ENCODE results near the gene RLF.

The RLF gene

DNA sequence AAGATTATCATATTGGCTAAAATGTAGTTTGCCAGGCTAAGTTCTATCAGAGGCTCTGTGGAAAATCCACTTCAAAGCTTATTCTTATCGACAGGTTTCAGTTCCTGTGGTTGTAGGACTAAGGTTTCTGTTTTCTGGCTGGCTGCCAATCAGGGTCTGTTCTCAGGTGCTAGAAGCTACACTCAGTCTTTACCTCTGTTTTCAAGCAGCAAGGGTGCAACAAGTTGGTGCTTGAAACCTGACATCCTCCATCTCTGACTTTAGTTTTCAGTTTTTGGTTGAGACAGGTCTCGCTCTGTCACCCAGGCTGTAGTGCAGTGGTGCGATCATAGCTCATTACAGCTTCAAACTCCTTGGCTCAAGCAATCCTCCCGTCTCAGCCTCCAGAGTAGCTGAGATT lies 71.3 kb downstream of the RLF start:
- peak in 1 of 2 donors; percentile 14 for DNase-seq (ENCODE audit: low read depth in 2 of 2)

DNA sequence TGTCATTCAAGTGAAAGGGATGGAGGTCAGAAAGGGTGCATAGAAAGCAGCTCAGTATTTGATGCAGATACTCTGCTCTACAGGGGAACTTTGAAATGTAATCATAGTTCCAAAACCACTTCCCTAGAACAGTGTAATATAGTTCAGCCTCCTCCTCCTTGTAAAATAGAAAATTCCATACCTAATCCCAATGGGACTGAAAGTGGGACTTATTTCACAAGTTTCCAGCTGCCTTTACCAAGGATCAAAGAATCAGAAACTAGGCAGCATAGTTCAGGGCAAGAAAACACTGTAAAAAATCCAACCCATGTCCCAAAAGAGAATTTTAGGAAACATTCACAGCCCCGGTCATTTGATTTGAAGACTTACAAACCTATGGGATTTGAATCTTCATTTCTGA lies 78.4 kb downstream of the RLF start:
- no peak for DNase-seq (ENCODE audit: low read depth in 2 of 2)

DNA sequence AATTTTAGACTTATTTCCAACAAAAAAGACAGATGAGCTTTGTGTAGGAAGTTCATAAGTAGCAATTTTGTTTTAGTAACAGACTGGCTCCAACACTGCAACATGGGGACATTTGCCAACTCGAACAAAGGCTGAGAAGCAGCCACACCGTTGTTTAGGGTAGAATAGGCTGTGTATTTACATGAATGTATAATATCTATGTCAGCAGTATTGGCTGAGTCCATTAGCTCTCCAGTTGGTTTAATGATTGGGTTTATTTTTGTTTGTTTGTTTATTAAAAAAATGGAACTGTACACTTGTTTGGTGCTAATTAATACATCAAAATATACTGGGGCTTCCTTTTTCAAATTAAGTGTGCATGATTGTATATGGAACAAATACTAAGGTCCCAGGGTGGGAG lies 79.2 kb downstream of the RLF start:
- DNase-seq (ENCODE audit: low read depth in 2 of 2), result no peak

DNA sequence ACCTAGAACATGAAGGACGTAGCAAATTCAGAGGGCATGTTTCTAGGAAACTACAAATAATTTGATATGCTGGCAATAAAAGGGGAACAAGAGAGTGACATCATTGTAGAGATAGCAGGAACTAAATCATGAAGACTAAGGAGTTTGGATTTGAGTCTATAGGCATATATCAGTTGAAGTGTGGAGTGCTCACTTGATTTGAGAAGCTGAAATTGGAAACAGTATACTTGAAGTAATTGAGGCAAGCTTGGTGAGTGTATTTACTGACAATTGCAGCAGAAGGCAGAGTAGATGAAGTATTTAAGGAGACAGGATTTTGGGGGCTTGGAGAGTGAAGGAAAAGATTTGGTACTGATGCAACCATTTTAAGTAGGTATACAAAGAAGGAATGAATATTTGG lies 80.2 kb downstream of the RLF start:
- DNase-seq (ENCODE audit: low read depth in 2 of 2), result no peak

DNA sequence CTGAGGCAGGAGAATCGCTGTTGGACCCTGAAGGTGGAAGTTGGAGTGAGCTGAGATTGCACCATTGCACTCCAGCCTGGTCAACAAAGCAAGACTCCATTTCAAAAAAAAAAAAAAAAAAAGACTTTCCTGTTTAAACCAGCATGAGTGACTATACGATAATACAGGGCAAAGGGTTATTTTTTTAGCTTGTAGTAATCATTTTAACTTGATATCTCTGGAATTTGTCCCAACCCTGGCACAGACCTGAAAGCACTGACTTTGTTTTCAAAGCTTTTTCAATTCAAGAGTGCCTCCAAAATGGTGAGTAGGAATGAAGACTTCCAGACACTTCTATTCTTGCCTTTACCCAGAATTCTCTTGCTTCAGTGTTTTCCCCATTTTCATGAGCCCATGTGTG lies 82.2 kb downstream of the RLF start:
- no peak for DNase-seq (ENCODE audit: low read depth in 2 of 2)

DNA sequence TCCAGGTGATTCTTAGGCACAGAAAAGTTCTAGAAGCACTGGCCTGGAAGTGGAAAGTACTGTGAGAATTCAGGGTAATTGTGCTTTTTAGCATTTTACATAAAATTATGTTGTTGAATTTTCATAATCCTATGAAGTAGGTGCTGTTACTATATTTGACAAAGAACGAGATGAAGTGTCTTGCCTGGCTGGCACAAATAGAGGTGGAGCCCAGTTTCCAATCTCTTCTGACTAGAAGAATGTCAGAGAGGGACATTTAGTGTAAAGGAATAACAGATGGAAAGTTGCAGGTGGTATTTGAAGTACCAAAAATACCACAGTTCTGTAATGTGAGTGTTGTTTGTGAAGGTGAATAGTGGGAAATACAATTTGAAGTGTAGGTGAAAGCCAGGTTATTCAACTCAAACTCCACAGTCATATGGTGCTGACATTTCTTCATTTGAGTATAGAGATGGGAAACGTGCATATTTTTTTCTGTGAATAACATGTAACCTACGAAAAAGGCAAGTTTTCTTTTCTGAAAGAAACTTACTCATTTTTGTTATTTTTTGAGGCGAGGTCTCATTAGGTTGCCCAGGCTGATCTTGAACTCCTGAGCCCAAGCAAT lies 83.1 kb downstream of the RLF start:
- DNase-seq (ENCODE audit: low read depth in 2 of 2), result no peak

DNA sequence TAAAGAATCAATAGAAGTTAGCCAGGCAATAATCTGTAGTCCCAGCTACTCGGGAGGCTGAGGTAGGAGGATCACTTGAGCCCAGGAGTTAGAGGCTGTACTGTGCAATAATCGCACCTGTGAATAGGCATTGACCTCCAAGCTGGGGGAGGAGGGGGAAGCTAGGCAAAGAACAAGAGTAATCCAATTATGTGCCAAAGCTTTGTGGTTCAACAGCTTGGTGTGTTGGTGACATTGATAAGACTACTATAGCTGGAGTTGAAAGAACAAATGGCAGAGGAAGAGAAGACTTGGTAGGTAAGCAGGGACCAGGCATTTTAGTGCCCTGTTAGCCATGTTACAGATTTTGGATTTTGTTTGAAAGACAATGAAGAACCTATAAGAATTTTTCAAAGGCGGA lies 84.5 kb downstream of the RLF start:
- no peak for DNase-seq (ENCODE audit: low read depth in 2 of 2)

DNA sequence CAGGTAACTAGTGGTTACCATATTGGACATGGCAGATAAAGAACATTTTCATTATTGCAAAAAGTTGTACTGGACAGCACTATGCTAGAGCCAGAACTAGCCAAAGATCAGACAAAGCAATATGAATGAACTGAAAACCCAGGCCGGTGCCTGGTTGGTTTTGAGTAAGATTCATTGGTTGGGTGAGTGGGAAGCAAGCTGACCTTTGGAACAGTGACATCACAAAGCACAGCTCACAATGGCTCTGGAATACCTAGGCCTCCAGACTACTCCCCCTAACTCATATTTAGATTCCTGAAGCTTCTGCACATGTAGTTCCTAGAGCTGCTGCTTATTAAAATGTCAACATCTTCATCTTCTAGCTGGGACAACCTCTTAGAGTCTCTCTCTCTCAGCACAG lies 86.5 kb downstream of the RLF start, which contains the start of gene TMCO2:
TSS of gene TMCO2 (plus strand) at position 283 of the 400 bp plus-strand sequence. CDS start at position 340, 57 bp downstream.
- no peak for DNase-seq (ENCODE audit: low read depth in 2 of 2)

DNA sequence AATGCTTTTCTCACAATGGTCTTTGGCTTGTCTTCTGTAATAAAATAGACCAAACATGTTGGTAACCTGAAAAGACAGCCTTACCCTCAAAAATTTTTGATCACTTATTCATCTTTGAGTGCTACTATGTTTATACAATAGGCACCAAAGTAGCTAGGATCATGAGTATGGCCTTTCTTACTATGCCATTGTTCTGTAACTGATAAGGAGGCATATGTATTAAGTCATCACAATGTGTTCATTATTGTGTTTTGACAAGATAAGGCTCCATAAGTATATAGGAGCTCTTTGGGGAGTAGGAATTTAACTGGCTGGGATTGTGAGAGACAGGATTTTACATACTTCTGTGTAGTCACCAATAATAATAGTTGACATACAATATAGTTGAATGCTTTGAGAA lies 87.2 kb downstream of the RLF start:
- no peak for DNase-seq (ENCODE audit: low read depth in 2 of 2)

DNA sequence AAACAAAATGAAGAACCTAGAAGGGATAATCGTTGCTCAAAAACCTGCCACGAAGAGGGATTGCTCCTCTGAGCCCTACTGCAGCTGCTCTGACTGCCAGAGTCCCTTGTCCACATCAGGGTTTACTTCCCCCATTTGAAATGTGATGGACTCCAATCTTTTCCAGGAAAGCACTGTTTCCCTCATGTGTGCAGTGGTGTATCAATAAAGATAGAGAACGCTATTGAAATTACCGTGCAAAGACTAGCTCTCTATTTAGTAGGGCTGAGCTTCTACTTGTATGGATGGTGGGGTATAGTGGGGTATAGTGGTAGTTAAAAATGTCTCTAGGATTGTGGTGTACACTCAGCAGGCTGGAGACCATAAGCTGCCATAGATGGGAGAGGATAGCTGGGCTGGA lies 90.3 kb downstream of the RLF start:
- no peak for DNase-seq (ENCODE audit: low read depth in 2 of 2)

DNA sequence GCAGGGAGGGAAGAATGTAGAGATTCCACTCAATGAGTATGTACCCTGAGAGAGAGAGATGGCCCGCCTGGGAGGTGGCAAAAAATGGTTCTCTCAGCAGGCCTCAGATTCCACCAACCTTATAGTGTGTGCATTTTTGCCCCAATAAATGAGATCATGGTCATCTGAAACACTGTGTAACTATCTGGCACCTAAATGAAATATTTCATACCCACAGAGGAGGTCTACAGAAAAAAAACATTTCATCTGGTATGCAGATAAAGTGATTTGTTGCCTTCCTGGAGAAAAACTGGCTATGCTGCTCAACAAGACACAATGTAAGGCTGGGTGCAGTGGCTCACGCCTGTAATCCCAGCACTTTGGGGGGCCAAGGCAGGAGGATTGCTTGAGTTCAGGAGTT lies 91.4 kb downstream of the RLF start:
- no peak for DNase-seq (ENCODE audit: low read depth in 2 of 2)

DNA sequence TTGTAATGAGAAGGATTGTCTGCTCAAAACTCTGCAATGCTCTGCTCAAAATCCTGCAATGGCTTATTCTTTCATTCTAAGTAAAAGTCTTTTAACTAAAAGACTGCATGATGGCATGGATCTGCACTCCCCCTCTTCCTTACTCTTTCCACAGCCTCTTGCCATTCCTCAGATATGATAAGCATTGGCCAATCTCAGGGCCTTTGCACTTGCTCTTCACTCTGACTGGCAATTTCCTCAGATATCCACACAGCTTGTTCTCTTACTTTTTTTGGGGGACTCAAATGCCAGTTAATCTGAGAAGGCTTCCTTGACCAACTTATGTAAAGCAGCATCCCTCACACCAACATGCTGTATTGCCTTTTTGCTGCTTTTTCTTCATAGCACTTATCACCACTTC lies 94.0 kb downstream of the RLF start:
- no peak for DNase-seq (ENCODE audit: low read depth in 2 of 2)

DNA sequence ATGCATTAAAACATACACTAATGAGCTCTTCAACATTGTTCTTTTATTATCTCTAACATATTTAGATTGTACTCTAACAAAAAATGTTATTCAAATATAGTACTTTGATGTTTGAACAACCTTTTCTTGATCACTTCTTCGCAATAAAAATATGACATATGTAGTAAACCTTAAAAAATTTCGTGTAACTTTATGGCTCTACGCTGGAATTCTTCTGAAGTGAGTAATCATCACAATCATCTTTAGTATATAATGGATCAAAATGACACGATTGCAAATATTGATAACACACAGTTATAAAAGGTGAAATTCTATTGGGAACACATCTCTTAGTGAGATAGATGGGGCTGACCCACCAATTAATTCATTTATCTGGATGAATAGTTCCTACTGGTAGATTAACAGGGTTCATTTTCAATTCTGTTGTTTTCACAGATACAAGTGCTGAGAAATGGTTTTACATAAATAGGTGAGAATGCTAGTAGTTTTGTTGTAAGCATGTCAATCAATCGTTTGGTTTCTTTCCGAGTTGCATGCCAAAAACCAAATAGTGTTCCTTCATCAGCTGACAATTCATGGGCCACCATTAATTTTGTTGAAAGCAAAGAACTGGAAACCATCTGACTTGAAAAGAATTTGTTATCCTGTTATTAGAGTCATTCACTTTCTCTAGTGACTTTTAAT lies 95.4 kb downstream of the RLF start:
- no peak for DNase-seq (ENCODE audit: low read depth in 2 of 2)

DNA sequence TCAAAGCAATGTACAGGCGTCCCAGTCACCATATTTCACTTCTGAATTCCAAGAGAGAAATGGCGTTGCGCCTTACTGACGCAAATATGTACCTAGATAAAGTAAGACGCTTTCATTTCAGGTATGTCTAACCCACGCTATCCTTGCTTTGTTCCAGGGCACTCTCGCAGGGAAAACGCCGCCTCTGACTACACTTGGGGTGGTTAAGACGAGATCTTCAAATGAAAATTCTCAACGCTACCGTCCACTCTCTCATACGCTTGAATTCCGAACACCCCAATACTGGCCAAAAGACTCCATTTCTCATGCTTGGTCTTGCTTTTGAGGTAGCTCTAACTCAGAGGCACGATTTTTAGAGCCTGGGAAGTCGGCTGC lies 96.1 kb downstream of the RLF start:
- no peak for DNase-seq (ENCODE audit: low read depth in 2 of 2)

DNA sequence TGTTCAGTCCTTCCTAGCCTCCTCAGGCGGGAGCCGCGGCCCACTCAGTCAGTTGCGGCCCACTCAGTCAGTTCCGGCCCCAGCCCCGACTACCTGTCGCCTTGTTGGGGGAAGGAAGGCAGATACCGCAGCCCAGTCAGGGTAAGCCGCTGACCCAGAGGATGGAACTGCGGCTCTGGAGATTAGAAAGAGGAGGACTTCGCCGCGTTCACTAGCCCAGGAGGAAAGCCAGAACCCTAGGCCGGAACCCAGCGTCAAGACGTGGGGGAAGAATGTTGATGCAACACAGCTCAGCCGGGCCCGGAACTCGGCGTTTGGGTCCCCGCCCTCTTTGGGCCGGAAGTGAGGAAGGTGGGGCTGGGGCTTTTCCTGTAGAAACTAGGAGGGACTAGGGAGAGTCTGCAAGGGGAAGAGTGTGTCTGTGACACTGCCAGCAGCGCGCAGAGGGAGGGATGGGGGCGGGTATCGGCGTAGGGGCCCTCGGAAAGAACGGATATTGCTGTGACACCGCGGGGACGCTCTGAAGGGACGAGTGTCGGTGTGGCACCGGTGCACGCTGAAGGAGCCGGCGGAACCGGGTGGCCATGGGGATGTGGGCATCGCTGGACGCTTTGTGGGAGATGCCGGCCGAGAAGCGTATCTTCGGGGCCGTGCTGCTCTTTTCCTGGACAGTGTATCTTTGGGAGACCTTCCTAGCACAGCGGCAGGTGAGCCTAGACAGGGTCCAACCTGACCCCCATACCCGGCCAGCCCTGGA lies 96.7 kb downstream of the RLF start, which contains the start of gene ZMPSTE24:
TSS of gene ZMPSTE24 (plus strand) at position 549 of the 757 bp plus-strand sequence. CDS start at position 585, 36 bp downstream.
- peak; percentile 92 to 96 for DNase-seq (ENCODE audit: low read depth in 2 of 2)

DNA sequence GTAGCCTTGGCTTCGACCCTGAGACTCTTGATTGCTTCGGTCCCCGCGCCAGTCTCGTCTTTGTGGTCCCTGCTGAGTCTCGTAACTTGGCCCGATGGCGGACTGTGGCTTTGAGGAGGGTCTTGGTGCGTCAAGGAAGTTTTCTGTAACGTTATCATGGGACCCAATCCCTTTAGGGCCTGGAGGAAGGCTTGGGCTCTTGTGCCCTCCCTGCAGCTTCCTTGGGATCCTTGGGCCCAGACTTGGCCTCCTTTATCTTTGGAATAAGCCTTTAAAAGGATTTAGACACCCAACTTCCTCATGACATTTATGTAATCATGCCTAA lies 97.2 kb downstream of the RLF start:
- no peak for DNase-seq (ENCODE audit: low read depth in 2 of 2)

DNA sequence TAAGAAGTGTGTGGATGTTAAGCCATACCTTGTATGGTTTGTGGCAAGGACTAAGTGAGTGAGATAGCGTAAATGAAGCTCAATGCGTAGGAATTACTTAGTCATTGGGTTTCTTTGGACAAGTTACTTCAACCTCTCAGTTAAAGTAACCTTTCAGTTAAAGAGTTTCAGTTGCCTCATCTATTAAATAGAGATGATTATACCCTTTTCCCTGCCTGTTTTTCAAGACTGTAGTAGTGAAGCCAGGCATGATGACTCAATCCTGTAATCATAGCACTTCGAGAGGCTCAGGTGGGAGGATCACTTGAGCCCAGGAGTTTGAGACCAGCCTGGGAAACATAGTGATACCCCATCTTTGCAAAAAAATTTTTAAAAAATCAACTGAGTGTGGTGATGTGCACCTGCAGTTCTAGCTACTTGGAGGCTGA lies 103.2 kb downstream of the RLF start:
- no peak for DNase-seq (ENCODE audit: low read depth in 2 of 2)

DNA sequence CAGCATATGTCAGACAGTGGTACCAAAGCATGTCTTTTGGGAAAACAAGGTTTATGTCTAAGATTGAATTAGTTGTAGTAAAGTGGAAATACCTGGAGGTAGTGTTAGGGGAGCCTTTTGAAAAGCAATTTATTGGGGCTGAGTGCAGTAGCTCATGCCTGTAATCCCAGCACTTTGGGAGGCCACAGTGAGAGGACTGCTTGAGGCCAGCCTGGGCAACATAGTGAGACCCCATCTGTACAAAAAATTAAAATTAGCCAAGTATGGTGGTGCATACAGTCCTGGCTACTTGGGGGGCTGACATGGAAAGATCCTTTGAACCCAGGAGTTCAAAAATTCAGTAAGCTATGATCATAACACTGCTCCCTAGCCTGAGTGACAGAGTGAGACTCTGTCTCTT lies 104.1 kb downstream of the RLF start:
- no peak for DNase-seq (ENCODE audit: low read depth in 2 of 2)

DNA sequence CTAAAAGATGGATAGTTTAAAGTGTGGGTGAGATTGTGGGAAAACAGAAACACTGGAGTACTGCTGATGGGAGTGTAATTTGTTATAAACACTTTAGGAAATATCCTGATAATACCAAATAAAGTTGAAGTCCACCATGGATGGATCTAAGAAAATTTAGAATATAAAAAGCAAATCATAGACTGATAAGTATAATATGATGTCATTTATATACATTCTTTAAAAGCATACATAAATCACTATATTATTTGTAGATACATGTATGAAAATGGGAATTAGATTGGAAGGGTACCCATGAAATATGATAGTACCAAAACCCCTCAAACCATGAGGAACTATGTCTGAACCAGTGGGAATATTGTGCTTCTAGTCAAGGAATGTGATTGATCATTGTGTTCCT lies 104.7 kb downstream of the RLF start:
- no peak for DNase-seq (ENCODE audit: low read depth in 2 of 2)

DNA sequence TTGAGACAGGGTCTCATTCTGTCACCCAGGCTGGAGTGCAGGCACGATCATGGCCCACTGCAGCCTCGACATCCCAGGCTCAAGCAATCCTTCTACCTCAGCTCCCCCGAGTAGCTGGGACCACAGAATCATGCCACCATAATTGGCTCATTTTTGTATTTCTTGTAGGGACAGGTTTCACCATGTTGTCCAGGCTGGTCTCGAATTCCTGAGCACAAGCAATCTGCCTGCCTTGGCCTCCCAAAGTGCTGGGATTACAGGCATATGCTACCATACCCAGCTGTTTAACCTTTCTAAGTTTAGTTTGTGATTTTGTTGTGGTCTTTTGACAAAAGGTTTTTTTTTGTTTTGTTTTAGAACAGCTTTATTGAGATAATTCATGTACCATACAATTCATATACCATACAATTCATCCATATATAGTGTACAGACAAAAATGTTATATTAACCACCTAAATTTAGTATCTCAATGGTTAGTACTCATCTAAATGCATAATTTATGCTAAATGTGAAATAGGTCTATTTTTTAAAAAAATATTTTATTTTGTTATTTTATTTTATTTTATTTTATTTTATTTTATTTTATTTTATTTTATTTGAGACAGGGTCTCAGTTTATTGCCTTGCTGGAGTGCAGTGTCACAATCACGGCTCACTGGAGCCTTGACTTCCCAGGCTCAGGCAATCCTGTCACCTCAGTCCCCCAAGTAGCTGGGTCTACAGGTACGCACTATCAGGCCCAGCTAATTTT lies 105.8 kb downstream of the RLF start:
- no peak for DNase-seq (ENCODE audit: low read depth in 2 of 2)

DNA sequence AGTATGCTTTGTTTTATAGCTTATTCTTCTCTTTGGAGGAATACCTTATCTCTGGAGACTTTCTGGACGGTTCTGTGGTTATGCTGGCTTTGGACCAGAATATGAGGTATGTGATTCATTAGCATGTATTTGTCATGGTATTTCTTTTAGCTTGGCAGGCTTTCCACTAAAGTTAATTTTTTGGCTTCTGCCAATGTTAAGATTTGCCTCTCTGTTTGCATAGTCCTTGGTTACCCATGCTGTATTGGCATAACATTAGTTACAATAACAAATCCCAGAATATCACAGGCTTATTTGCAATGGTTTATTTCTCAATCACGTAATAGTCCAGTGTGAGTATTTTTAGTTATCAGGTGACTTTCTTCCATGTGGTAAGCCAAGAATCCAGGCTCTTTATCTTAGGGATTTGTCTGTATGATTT lies 106.6 kb downstream of the RLF start:
- DNase-seq (ENCODE audit: low read depth in 2 of 2), result no peak

DNA sequence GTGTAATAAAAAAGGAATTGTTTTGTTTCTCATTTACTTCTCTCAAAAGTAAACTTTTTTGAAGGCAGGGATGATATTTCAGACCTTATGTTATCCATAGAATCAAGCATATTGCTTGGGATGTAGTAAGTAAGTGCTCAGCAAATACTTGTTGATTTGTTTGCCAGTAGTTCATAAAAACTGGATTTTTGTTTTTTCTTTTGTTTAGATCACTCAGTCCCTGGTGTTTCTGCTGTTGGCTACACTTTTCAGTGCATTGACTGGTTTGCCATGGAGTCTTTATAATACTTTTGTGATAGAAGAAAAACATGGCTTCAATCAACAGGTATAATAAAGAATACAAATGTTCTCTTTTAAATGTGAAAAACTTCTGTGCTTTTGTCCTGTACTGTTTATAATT lies 107.0 kb downstream of the RLF start:
- no peak for DNase-seq (ENCODE audit: low read depth in 2 of 2)
